Astrocyte (in vitro differentiated cells and primary cell): Measurements from ENCODE around the gene ZNRF2. TPM values are rescaled to one million over a fixed set of nuclear protein-coding genes. Genes with fewer than 3 reads are reported as not detected.

Source experiments
- DNase-seq: peaks from one replicate; pipeline ENCODE4 v3.0.0-alpha.2; 2010; ENCODE audit warnings: low read depth
- FAIRE-seq: peaks from 2 replicates; lab custom pipeline; 2011; peaks lifted over from hg19 to GRCh38; lab: Jason Lieb, UNC
- H2AFZ ChIP-seq: 2 replicates; pipeline ENCODE4 v1.6.0; 2012; ENCODE audit warnings: low read depth, low read length, inconsistent platforms
- H3K27ac ChIP-seq: 2 replicates; pipeline ENCODE4 v1.5.1; 2011; ENCODE audit warnings: low read depth, low read length, inconsistent platforms
- H3K27me3 ChIP-seq: 2 replicates; pipeline ENCODE4 v1.6.0; 2011; ENCODE audit warnings: low read length, inconsistent platforms; ENCODE audit not compliant: insufficient read depth
- H3K36me3 ChIP-seq: 2 replicates; pipeline ENCODE4 v1.5.1; 2011; ENCODE audit warnings: low read length, inconsistent platforms; ENCODE audit not compliant: insufficient read depth
- H3K4me1 ChIP-seq: 2 replicates; pipeline ENCODE4 v1.5.1; 2011; ENCODE audit warnings: low read length, inconsistent platforms; ENCODE audit not compliant: insufficient read depth
- H3K4me2 ChIP-seq: 2 replicates; pipeline ENCODE4 v1.6.0; 2012; ENCODE audit warnings: low read length, inconsistent platforms
- H3K4me3 ChIP-seq: 2 replicates; pipeline ENCODE4 v1.5.1; 2011; ENCODE audit warnings: low read depth, mild to moderate bottlenecking, low read length, inconsistent platforms; ENCODE audit not compliant: insufficient read depth
- H3K79me2 ChIP-seq: 2 replicates; pipeline ENCODE4 v1.6.0; 2012; ENCODE audit warnings: mild to moderate bottlenecking, low read length, inconsistent platforms; ENCODE audit not compliant: insufficient read depth
- H3K9ac ChIP-seq: 2 replicates; pipeline ENCODE4 v1.6.0; 2012; ENCODE audit warnings: mild to moderate bottlenecking, low read length, inconsistent platforms
- H3K9me3 ChIP-seq: 2 replicates; pipeline ENCODE4 v1.5.1; 2012; ENCODE audit warnings: low read depth, mild to moderate bottlenecking, low read length, inconsistent platforms; ENCODE audit not compliant: insufficient read depth
- H4K20me1 ChIP-seq: 2 replicates; pipeline ENCODE4 v1.6.0; 2012; ENCODE audit warnings: low read length, inconsistent platforms; ENCODE audit not compliant: insufficient read depth
- H3K27ac Mint-ChIP-seq: one replicate; pipeline ENCODE4 v1.8.0; 2021; ENCODE audit warnings: mild to moderate bottlenecking, mixed read lengths; ENCODE audit not compliant: unreplicated experiment
- H3K27me3 Mint-ChIP-seq: one replicate; pipeline ENCODE4 v1.8.0; 2021; ENCODE audit warnings: low read depth, mixed read lengths; ENCODE audit not compliant: unreplicated experiment
- H3K36me3 Mint-ChIP-seq: one replicate; pipeline ENCODE4 v1.8.0; 2021; ENCODE audit warnings: low read depth, mixed read lengths; ENCODE audit not compliant: unreplicated experiment
- H3K4me1 Mint-ChIP-seq: one replicate; pipeline ENCODE4 v1.8.0; 2021; ENCODE audit warnings: low read depth, mixed read lengths; ENCODE audit not compliant: unreplicated experiment
- H3K4me3 Mint-ChIP-seq: one replicate; pipeline ENCODE4 v1.8.0; 2021; ENCODE audit warnings: mild to moderate bottlenecking, moderate library complexity, mixed read lengths; ENCODE audit not compliant: unreplicated experiment
- H3K9me3 Mint-ChIP-seq: one replicate; pipeline ENCODE4 v1.8.0; 2021; ENCODE audit warnings: mild to moderate bottlenecking, mixed read lengths; ENCODE audit not compliant: unreplicated experiment
- CTCF ChIP-seq: IDR thresholded peaks from 2 replicates; pipeline ENCODE4 v1.5.1; 2011; ENCODE audit warnings: low read depth, mild to moderate bottlenecking, inconsistent platforms, low read length, moderate library complexity; ENCODE audit not compliant: insufficient read depth
- EZH2 ChIP-seq: IDR thresholded peaks from 2 replicates; pipeline ENCODE4 v1.6.1; 2012; ENCODE audit warnings: mild to moderate bottlenecking, low read length, inconsistent platforms; ENCODE audit not compliant: insufficient read depth
- total RNA-seq: library from RNA; stranded (reverse); gene quantifications from 2 replicates; pipeline ENCODE4 v1.2.1, GENCODE V29; 2021

ZNRF2 gene
- total RNA-seq, 1 donor from 2014 or later, result 9.9 TPM

- H3K27ac ChIP-seq, result no peak overlapping the region
- no peak overlapping the region for H3K9ac ChIP-seq
- H3K4me1 ChIP-seq, result no peaks in the 10 kb centered on the region
- TF ChIP-seq EZH2 (no peak), CTCF (no peak)
- no peak overlapping the region for H3K4me2 ChIP-seq
- H4K20me1 ChIP-seq, result no peaks in the 10 kb centered on the region
- no peaks in the 10 kb centered on the region for H3K27me3 ChIP-seq
- no peaks in the 10 kb centered on the region for H3K9me3 ChIP-seq
- Mint-ChIP-seq H3K4me1 (peaks cover 3% of the 10 kb centered on the region), H3K9me3 (no peaks in the 10 kb centered on the region), H3K27ac (no peak overlapping the region), H3K4me3 (no peak overlapping the region), H3K27me3 (peaks cover 11% of the 10 kb centered on the region), H3K36me3 (no peaks in the 10 kb centered on the region)
- no peak overlapping the region for H2AFZ ChIP-seq
- H3K4me3 ChIP-seq, result no peak overlapping the region
- H3K36me3 ChIP-seq, result no peaks in the 10 kb centered on the region
- H3K79me2 ChIP-seq, result no peaks in the 10 kb centered on the region
- FAIRE-seq (no peak), DNase-seq (no peak)
Observed at GRCh38 chr7:30280631-30281030, 3.8 kb upstream of the ZNRF2 start.

- Histone ChIP-seq H3K4me3 (no peak overlapping the region), H3K4me1 (no peaks in the 10 kb centered on the region), H3K27ac (no peak overlapping the region), H3K9me3 (no peaks in the 10 kb centered on the region), H3K9ac (no peak overlapping the region), H3K4me2 (no peak overlapping the region), H4K20me1 (no peaks in the 10 kb centered on the region), H3K79me2 (no peaks in the 10 kb centered on the region), H3K36me3 (no peaks in the 10 kb centered on the region), H3K27me3 (no peaks in the 10 kb centered on the region), H2AFZ (no peak overlapping the region)
- no peak for DNase-seq
- Mint-ChIP-seq H3K27me3 (peaks cover 11% of the 10 kb centered on the region), H3K4me1 (peaks cover 3% of the 10 kb centered on the region), H3K27ac (no peak overlapping the region), H3K36me3 (no peaks in the 10 kb centered on the region), H3K9me3 (no peaks in the 10 kb centered on the region), H3K4me3 (no peak overlapping the region)
- no peak for FAIRE-seq
- TF ChIP-seq EZH2, result no peak
- TF ChIP-seq CTCF, result no peak
Observed at GRCh38 chr7:30281263-30281662, 3.1 kb upstream of the ZNRF2 start.

- H3K4me3 ChIP-seq, result no peak overlapping the region
- TF ChIP-seq EZH2 (no peak), CTCF (no peak)
- no peaks in the 10 kb centered on the region for H3K9me3 ChIP-seq
- no peaks in the 10 kb centered on the region for H3K79me2 ChIP-seq
- DNase-seq (no peak), FAIRE-seq (no peak)
- H3K9ac ChIP-seq, result no peak overlapping the region
- no peaks in the 10 kb centered on the region for H3K36me3 Mint-ChIP-seq
- no peaks in the 10 kb centered on the region for H3K36me3 ChIP-seq
- no peaks in the 10 kb centered on the region for H4K20me1 ChIP-seq
- H3K4me2 ChIP-seq, result no peak overlapping the region
- H2AFZ ChIP-seq, result no peak overlapping the region
- no peaks in the 10 kb centered on the region for H3K27me3 ChIP-seq
- H3K27ac Mint-ChIP-seq, result no peak overlapping the region
- H3K4me1 Mint-ChIP-seq, result peaks cover 5% of the 10 kb centered on the region
- no peaks in the 10 kb centered on the region for H3K4me1 ChIP-seq
- peaks cover 11% of the 10 kb centered on the region for H3K27me3 Mint-ChIP-seq
- no peak overlapping the region for H3K27ac ChIP-seq
- no peak overlapping the region for H3K4me3 Mint-ChIP-seq
- H3K9me3 Mint-ChIP-seq, result no peaks in the 10 kb centered on the region
Observed at GRCh38 chr7:30281791-30282190, 2.6 kb upstream of the ZNRF2 start.
